HEK293T (cell line): Measurements from ENCODE around the gene KIAA1217.

Source experiments
- CTCF ChIA-PET: fragments of 350-600 bp; formaldehyde crosslinking; extraction: SDS; loops from one replicate; lab custom pipeline; 2021; ENCODE audit warnings: antibody characterized with exemption, inconsistent platforms; lab: Yijun Ruan, JAX
- POLR2A ChIA-PET: fragments of 350-600 bp; formaldehyde crosslinking; extraction: SDS; loops from one replicate; lab custom pipeline; 2020; ENCODE audit warnings: antibody characterized with exemption, inconsistent platforms; lab: Yijun Ruan, JAX
- DNase-seq: peaks from one replicate; pipeline ENCODE4 v3.0.0; 2012; ENCODE audit warnings: mixed read lengths; ENCODE audit errors: extremely low spot score
- ARNT ChIP-seq: fragments of 450-650 bp; IDR thresholded peaks from 2 replicates; pipeline ENCODE4 v1.6.1; 2017; ENCODE audit warnings: mild to moderate bottlenecking
- BHLHE40 ChIP-seq: fragments of 450-650 bp; IDR thresholded peaks from 2 replicates; pipeline ENCODE4 v1.6.1; 2016; ENCODE audit warnings: mild to moderate bottlenecking, moderate library complexity, borderline replicate concordance
- CTBP1 ChIP-seq: fragments of 450-650 bp; IDR thresholded peaks from 2 replicates; pipeline ENCODE4 v1.6.1; 2016; ENCODE audit warnings: borderline replicate concordance
- ELF4 ChIP-seq: fragments of 450-650 bp; IDR thresholded peaks from 2 replicates; pipeline ENCODE4 v1.6.1; 2017; ENCODE audit warnings: antibody characterized with exemption
- FOXA1 ChIP-seq: fragments of 450-650 bp; IDR thresholded peaks from 2 replicates; pipeline ENCODE4 v1.6.1; 2016; ENCODE audit warnings: mild to moderate bottlenecking
- FOXK2 ChIP-seq: fragments of 450-650 bp; IDR thresholded peaks from 2 replicates; pipeline ENCODE4 v1.6.1; 2016; ENCODE audit warnings: mild to moderate bottlenecking
- FOXM1 ChIP-seq: fragments of 450-650 bp; IDR thresholded peaks from 2 replicates; pipeline ENCODE4 v1.6.1; 2017; ENCODE audit warnings: mild to moderate bottlenecking, borderline replicate concordance
- HDGF ChIP-seq: fragments of 450-650 bp; IDR thresholded peaks from 2 replicates; pipeline ENCODE4 v1.6.1; 2017; ENCODE audit warnings: antibody characterized with exemption, borderline replicate concordance
- L3MBTL2 ChIP-seq: fragments of 450-650 bp; conservative IDR thresholded peaks from 2 replicates; pipeline ENCODE4 v1.6.1; 2016; ENCODE audit warnings: mild to moderate bottlenecking
- LEF1 ChIP-seq: fragments of 450-650 bp; IDR thresholded peaks from 2 replicates; pipeline ENCODE4 v1.6.1; 2017; ENCODE audit warnings: mild to moderate bottlenecking, borderline replicate concordance
- NFRKB ChIP-seq: fragments of 450-650 bp; IDR thresholded peaks from 2 replicates; pipeline ENCODE4 v1.6.1; 2016; ENCODE audit warnings: mild to moderate bottlenecking, moderate library complexity
- PKNOX1 ChIP-seq: fragments of 450-650 bp; IDR thresholded peaks from 2 replicates; pipeline ENCODE4 v1.6.1; 2016
- SP1 ChIP-seq: fragments of 450-650 bp; IDR thresholded peaks from 2 replicates; pipeline ENCODE4 v1.6.1; 2017
- SUZ12 ChIP-seq: fragments of 450-650 bp; IDR thresholded peaks from 2 replicates; pipeline ENCODE4 v1.6.1; 2016; ENCODE audit warnings: mild to moderate bottlenecking
- TARDBP ChIP-seq: fragments of 450-650 bp; IDR thresholded peaks from 2 replicates; pipeline ENCODE4 v1.6.1; 2016
- ZNF384 ChIP-seq: fragments of 450-650 bp; IDR thresholded peaks from 2 replicates; pipeline ENCODE4 v1.6.1; 2016

KIAA1217 gene

GRCh38 chr10:24339387-24339786 lies 130.4 kb downstream of the KIAA1217 start:
- TF ChIP-seq ELF4 = no peak
- no peak for TF ChIP-seq TARDBP
- no peak for TF ChIP-seq CTBP1
- no peak for TF ChIP-seq ARNT
- TF ChIP-seq BHLHE40 = no peak
- no peak for TF ChIP-seq SP1
- TF ChIP-seq L3MBTL2 = no peak
- TF ChIP-seq ZNF384 = no peak
- TF ChIP-seq FOXA1 = no peak
- TF ChIP-seq SUZ12 = no peak
- TF ChIP-seq HDGF = no peak
- no peak for TF ChIP-seq LEF1
- TF ChIP-seq PKNOX1 = no peak
- TF ChIP-seq FOXK2 = no peak
- no peak for TF ChIP-seq NFRKB
- TF ChIP-seq FOXM1 = no peak
- POLR2A ChIA-PET = no interaction called here
- DNase-seq = no peak
- CTCF ChIA-PET = no interaction called here

GRCh38 chr10:24340446-24340845 lies 131.5 kb downstream of the KIAA1217 start:
- TF ChIP-seq HDGF (no peak), FOXK2 (no peak), SP1 (no peak), PKNOX1 (no peak), ELF4 (no peak), BHLHE40 (no peak), FOXA1 (no peak), LEF1 (no peak), SUZ12 (no peak), L3MBTL2 (no peak), FOXM1 (no peak), ZNF384 (no peak), CTBP1 (no peak), TARDBP (no peak), ARNT (no peak), NFRKB (no peak)
- CTCF ChIA-PET = no interaction called here
- POLR2A ChIA-PET = no interaction called here
- no peak for DNase-seq

GRCh38 chr10:24340883-24341282 lies 131.9 kb downstream of the KIAA1217 start:
- no peak for TF ChIP-seq L3MBTL2
- TF ChIP-seq FOXK2 = no peak
- no peak for TF ChIP-seq SUZ12
- no peak for TF ChIP-seq FOXA1
- no peak for TF ChIP-seq ELF4
- no peak for TF ChIP-seq FOXM1
- TF ChIP-seq NFRKB = no peak
- no peak for TF ChIP-seq PKNOX1
- TF ChIP-seq ZNF384 = no peak
- DNase-seq = no peak
- POLR2A ChIA-PET = no interaction called here
- CTCF ChIA-PET = no interaction called here

GRCh38 chr10:24341371-24341770 lies 132.4 kb downstream of the KIAA1217 start:
- CTCF ChIA-PET = interaction anchor here (0.8 kb wide), 1 partner anchor 216 kb away, joined by 3 read pairs; no protein-coding TSS in a partner anchor

GRCh38 chr10:24341897-24342296 lies 133.0 kb downstream of the KIAA1217 start:
- TF ChIP-seq SP1 (no peak), LEF1 (no peak), L3MBTL2 (no peak), ZNF384 (no peak), SUZ12 (no peak), PKNOX1 (no peak), TARDBP (no peak), FOXK2 (no peak), ELF4 (no peak), ARNT (no peak), BHLHE40 (no peak), FOXM1 (no peak), NFRKB (no peak), HDGF (no peak), FOXA1 (no peak), CTBP1 (no peak)
- CTCF ChIA-PET = interaction anchor here (0.8 kb wide), 1 partner anchor 216 kb away, joined by 3 read pairs; no protein-coding TSS in a partner anchor
- no peak for DNase-seq
- POLR2A ChIA-PET = no interaction called here

More at GRCh38 chr10:24341371-24341770, 132.4 kb downstream of the KIAA1217 start:
- no peak for TF ChIP-seq BHLHE40
- no peak for TF ChIP-seq LEF1
- no peak for TF ChIP-seq NFRKB
- no peak for TF ChIP-seq HDGF
- TF ChIP-seq PKNOX1 = no peak
- no peak for TF ChIP-seq ARNT
- no peak for TF ChIP-seq SUZ12
- no peak for TF ChIP-seq FOXM1
- no peak for TF ChIP-seq ELF4
- TF ChIP-seq CTBP1 = no peak
- TF ChIP-seq ZNF384 = no peak
- TF ChIP-seq FOXK2 = no peak
- DNase-seq = no peak
- POLR2A ChIA-PET = no interaction called here
